GM19025 (cell line): Measurements from ENCODE around the gene CCDC51.

Experiments
- ATAC-seq: cut with Tn5 transposase; IDR thresholded peaks from one replicate; pipeline ENCODE4 v1.9.1; 2021; ENCODE audit warnings: mild to moderate bottlenecking, low read depth, moderate library complexity; ENCODE audit not compliant: unreplicated experiment

Gene CCDC51

GRCh38 chr3:48435223-48435595 is 4.7 kb downstream of the CCDC51 start:
- ATAC-seq: no peak

- no peak for ATAC-seq
Measured at GRCh38 chr3:48434591-48435222, 5.2 kb downstream of the CCDC51 start.

- ATAC-seq: no peak
Measured at GRCh38 chr3:48433472-48434118, 6.3 kb downstream of the CCDC51 start.

- ATAC-seq: no peak
Measured at GRCh38 chr3:48432411-48433371, 7.2 kb downstream of the CCDC51 start.

GRCh38 chr3:48431224-48432029 is 8.5 kb downstream of the CCDC51 start:
- no peak for ATAC-seq

- ATAC-seq: no peak
Measured at GRCh38 chr3:48430708-48431101, 9.2 kb downstream of the CCDC51 start.

GRCh38 chr3:48429960-48430707 is 9.8 kb downstream of the CCDC51 start, which contains the start of gene PLXNB1:
TSS of gene PLXNB1 (minus strand) at chr3:48430086. CDS start at chr3:48424611, 5,475 bp downstream.
- ATAC-seq: no peak

- no peak for ATAC-seq
Measured at GRCh38 chr3:48429317-48429959, 10.5 kb downstream of the CCDC51 start.

- no peak for ATAC-seq
Measured at GRCh38 chr3:48428572-48429316, 11.2 kb downstream of the CCDC51 start.

GRCh38 chr3:48428088-48428571 is 11.8 kb downstream of the CCDC51 start:
- no peak for ATAC-seq

- no peak for ATAC-seq
Measured at GRCh38 chr3:48427630-48427962, 12.3 kb downstream of the CCDC51 start.

- ATAC-seq: no peak
Measured at GRCh38 chr3:48426944-48427629, 12.8 kb downstream of the CCDC51 start.

GRCh38 chr3:48426401-48426909 is 13.5 kb downstream of the CCDC51 start:
- ATAC-seq: no peak

- no peak for ATAC-seq
Measured at GRCh38 chr3:48425281-48425812, 14.6 kb downstream of the CCDC51 start.

GRCh38 chr3:48423883-48424695 is 15.8 kb downstream of the CCDC51 start:
- ATAC-seq: no peak

- no peak for ATAC-seq
Measured at GRCh38 chr3:48423241-48423882, 16.6 kb downstream of the CCDC51 start.
